HUES48 (cell line): ENCODE measurements around the gene SELENOO.
"Not testable (repeated sequence)": the region's sequence is repeated elsewhere in the genome, so short reads cannot be mapped to it uniquely, and the experiment has no call there.

Source experiments
- H3K27ac ChIP-seq: one replicate; pipeline ENCODE4 v1.7.0; 2013; ENCODE audit warnings: low read depth, low read length, inconsistent platforms
- H3K27me3 ChIP-seq: 2 replicates; pipeline ENCODE4 v1.6.1; 2013; ENCODE audit warnings: mild to moderate bottlenecking, low read length; ENCODE audit not compliant: control insufficient read depth, insufficient read depth
- H3K36me3 ChIP-seq: 2 replicates; pipeline ENCODE4 v1.6.1; 2013; ENCODE audit warnings: low read length; ENCODE audit not compliant: control insufficient read depth, insufficient read depth
- H3K4me1 ChIP-seq: 2 replicates; pipeline ENCODE4 v1.6.1; 2013; ENCODE audit warnings: mild to moderate bottlenecking, low read length; ENCODE audit not compliant: control insufficient read depth, insufficient read depth
- H3K4me3 ChIP-seq: 2 replicates; pipeline ENCODE4 v1.5.1; 2013; ENCODE audit warnings: mild to moderate bottlenecking, low read depth, low read length
- H3K9ac ChIP-seq: 2 replicates; pipeline ENCODE4 v1.6.1; 2013; ENCODE audit warnings: mild to moderate bottlenecking, low read depth, low read length, moderate library complexity
- H3K9me3 ChIP-seq: 2 replicates; pipeline ENCODE4 v1.6.1; 2013; ENCODE audit warnings: low read length; ENCODE audit not compliant: control insufficient read depth, insufficient read depth

SELENOO gene

DNA sequence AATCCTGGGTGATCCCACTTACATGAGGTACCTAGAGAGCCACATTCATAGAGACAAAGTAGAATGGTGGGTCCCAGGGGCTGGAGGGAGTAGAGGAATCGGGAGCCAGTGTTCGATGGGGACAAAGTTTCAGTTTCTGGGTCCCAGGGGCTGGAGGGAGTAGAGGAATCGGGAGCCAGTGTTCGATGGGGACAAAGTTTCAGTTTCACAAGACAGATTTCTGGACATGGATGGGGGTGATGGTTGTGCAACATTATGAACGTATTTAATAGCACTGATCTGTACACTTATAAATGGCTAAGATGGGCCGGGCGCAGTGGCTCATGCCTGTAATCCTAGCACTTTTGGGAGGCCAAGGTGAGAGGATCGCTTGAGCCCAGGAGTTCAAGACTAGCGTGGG, 4.2 kb downstream of the SELENOO start:
- peaks cover 28% of the 10 kb centered on the region for H3K36me3 ChIP-seq
- H3K4me1 ChIP-seq, H3K27me3 ChIP-seq, H3K27ac ChIP-seq, H3K9me3 ChIP-seq, H3K4me3 ChIP-seq, H3K9ac ChIP-seq: not testable (repeated sequence)

DNA sequence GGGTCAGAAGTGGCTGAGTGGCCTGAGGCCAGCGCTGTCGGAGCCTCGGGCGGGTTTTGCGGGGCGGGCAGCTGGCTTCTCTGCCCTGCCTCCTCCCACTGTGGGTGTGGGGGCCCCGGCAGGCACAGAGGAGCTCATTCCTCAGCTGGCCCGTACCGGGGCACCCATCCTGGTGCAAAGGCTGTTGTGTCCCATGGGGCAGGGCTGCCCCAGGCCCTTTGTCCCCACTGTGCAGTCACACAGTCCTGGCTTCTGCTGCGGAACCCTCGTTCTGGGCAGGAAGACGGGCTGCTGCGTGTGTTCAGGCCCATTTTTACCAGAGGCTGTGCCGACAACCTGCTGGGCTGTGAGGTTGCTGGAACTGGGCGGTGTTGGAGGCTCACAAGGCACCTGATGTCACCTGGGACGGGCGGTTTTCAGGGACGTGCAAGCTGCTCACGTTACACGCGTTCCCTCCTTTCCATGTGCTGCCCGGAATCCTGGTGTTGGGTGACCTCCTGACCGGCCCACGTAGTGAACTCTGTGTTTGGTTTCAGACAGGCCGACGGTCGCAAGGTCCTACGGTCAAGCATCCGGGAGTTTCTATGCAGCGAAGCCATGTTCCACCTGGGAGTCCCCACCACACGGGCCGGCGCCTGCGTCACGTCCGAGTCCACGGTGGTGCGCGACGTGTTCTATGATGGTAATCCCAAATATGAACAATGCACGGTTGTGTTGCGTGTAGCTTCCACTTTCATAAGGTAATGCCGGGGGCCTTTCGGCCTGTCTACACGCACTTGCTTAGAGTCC, 5.2 kb downstream of the SELENOO start:
- Histone ChIP-seq H3K36me3 (peaks cover 38% of the 10 kb centered on the region), H3K27ac (no peak overlapping the region), H3K4me1 (no peaks in the 10 kb centered on the region), H3K9me3 (no peaks in the 10 kb centered on the region), H3K9ac (no peak overlapping the region), H3K27me3 (no peaks in the 10 kb centered on the region), H3K4me3 (no peak overlapping the region)

DNA sequence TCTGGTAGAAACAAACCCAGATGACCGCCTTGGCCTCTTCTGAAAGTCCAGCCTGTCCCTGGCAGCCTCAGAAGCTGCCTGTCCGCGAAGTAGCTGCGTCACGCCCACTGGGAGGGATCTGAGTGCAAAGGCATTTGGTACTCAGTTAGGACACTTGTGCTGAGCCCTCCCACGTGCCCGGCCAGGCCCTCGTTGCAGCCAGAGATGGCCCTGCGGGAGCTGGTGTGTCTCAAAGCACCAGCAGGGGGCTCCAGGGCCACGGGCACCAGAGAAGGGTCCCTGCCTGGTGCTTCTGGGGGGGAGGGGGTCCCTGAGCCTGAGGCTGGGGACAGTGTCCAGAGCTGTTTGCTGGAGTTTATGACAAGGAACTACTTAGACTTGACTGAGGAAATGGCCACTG, 5.8 kb downstream of the SELENOO start:
- Histone ChIP-seq H3K9ac (no peak overlapping the region), H3K4me1 (no peaks in the 10 kb centered on the region), H3K36me3 (peaks cover 42% of the 10 kb centered on the region), H3K27me3 (no peaks in the 10 kb centered on the region), H3K9me3 (no peaks in the 10 kb centered on the region), H3K4me3 (no peak overlapping the region), H3K27ac (no peak overlapping the region)

DNA sequence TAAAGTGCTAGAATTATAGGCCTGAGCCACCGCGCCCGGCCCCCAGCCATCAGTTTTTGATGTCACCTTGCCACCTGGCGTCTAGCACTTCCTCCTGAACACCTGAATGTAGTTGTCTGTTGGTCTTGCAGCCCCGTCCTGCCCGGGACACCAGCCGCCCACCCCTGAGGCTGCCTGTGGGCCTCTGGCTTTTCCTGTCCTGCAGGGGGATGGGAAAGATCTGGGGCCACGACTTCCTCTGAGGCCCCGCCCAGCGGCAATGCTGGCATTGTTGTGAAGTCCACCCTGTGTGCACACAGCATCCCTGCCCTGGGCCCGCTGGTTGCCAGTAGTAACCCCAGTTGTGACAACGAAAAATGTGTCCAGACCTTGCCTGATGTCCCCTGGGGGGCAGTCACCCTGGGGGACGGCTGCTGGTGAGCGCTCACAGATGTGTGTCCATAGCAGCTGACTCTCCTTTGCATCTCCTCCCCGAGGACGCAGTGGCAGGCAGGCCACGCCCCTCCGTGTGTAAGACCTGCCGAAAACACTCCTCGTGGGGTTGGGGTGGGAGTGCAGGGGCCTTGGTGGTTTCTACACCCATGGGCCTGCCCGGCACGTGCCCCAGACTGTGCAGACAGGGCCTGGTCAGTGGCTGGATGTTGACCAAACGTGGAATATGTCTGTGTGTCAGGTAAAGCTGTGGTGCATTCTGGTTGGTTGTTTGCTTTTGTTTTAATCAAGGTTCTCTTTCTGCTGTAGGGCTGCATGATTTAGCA, 6.8 kb downstream of the SELENOO start:
- Histone ChIP-seq H3K27ac (no peak overlapping the region), H3K4me3 (no peak overlapping the region), H3K9me3 (no peaks in the 10 kb centered on the region), H3K27me3 (no peaks in the 10 kb centered on the region), H3K9ac (no peak overlapping the region), H3K36me3 (peaks cover 50% of the 10 kb centered on the region), H3K4me1 (no peaks in the 10 kb centered on the region)

DNA sequence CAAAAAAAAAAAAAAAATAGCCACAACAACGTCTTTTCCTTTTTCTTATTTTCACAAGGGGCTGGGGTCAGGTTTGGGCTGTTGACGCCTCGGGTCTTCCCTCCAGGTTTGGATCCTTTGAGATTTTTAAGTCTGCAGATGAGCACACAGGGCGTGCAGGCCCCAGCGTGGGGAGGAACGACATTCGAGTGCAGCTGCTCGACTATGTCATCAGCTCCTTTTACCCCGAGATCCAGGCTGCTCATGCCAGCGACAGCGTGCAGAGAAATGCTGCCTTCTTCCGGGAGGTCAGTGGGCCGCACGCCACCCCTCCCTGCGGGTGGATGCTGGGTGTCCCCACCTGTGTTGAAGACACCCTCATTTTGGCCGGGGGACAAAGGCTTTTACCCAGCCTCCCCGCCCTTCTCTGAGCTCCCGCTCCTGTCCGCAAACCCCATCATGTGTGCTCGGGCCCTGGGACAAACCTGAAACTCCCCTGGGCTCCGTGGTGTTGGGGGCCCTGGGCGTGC, 7.7 kb downstream of the SELENOO start:
- Histone ChIP-seq H3K4me3 (no peak overlapping the region), H3K36me3 (peaks cover 51% of the 10 kb centered on the region), H3K4me1 (no peaks in the 10 kb centered on the region), H3K27me3 (no peaks in the 10 kb centered on the region), H3K9me3 (no peaks in the 10 kb centered on the region), H3K9ac (no peak overlapping the region), H3K27ac (no peak overlapping the region)

DNA sequence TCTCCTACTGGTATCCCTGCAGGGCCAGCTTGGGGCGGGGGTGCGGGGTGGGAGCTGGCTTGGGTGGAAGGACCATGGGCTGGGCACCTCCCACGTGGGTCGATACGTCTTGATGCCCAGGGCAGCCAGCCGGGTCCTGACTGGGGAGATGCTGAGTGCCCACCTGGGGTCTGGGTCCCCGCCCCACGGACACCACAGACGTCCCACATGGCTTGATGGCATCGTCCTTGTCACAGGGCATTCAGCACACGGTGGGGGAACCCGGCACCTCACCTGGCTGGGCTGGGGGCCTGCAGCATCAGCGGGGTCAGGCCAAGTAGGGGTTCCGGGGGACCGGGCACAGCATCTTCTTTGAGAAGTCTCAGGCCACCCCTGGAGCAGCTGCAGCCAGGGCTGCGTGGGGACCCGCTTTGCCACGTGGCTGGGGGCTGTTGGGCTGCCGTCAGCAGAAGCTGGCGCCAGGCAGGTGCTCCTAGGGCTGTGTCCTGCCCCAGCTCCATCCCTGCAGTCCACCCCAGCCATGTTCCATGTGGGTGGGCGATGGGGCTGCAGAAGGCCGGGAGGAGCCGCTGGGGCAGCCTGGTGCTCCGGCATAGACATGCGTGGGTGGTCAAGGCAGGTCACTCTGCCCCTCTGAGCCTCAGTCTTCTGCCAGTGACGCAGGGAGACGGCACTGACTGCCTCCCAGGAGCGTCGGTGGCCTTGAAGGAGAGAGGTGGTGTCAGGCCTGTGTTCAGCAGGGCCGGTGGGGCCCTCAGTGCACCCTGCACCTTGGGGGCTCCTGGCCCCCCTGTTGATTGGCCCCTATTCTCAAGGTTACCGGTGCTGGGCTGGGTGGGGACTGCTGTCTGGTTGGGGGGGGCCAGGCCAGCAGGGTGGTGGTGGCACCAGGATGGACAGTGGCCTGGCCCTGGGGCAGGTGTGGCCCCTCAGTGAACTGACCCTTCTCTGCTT, 8.4 kb downstream of the SELENOO start:
- Histone ChIP-seq H3K27ac (no peak overlapping the region), H3K4me1 (no peaks in the 10 kb centered on the region), H3K4me3 (no peak overlapping the region), H3K27me3 (no peaks in the 10 kb centered on the region), H3K9me3 (no peaks in the 10 kb centered on the region), H3K36me3 (peaks cover 54% of the 10 kb centered on the region), H3K9ac (no peak overlapping the region)

DNA sequence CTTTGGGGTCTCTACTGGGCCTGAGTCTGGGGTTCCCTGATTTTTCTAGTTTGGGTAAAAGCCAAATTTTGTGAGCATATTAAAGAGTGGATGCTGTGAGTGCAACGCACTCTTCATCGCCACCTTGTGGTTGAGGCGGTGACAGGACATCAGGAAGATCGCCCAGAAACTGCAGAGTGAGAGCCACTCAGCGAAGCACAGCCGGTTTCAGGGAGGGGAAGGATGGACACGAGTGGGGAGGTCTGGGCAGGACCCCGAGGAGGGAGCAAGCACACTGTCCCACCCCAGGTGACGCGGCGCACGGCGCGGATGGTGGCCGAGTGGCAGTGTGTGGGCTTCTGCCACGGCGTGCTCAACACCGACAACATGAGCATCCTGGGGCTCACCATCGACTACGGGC, 9.1 kb downstream of the SELENOO start:
- Histone ChIP-seq H3K27me3 (no peaks in the 10 kb centered on the region), H3K9me3 (no peaks in the 10 kb centered on the region), H3K4me1 (no peaks in the 10 kb centered on the region), H3K27ac (no peak overlapping the region), H3K9ac (no peak overlapping the region), H3K36me3 (peaks cover 57% of the 10 kb centered on the region), H3K4me3 (no peak overlapping the region)

DNA sequence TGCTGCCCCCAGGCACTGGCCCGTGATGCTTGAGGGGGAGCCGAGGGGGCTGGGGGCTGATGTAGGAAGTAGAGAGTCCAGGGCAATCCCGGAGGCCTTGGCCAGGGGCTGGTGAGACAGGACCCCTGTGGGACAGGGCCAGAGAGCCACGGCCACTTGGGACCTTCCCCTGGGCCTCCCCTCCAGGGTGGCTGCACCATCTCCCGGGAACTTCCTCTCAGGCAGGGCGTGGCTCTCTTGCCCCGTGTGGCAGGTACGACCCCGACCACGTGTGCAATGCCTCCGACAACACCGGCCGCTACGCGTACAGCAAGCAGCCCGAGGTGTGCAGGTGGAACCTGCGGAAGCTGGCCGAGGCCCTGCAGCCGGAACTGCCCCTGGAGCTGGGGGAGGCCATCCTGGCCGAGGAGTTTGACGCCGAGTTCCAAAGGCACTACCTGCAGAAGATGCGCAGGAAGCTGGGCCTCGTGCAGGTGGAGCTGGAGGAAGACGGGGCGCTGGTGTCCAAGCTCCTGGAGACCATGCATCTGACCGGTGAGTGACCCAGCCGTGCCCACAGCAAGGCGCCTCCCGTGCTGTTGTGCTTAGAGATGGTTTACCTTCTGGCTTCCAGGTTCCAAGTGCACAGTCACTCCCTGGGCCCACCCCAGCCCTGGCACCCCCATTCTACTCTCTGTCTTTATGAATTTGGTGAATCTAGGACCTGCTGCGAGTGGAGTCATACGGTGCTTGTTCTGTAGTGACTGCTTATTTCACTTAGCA, 9.7 kb downstream of the SELENOO start:
- Histone ChIP-seq H3K36me3 (peaks cover 63% of the 10 kb centered on the region), H3K9ac (no peak overlapping the region), H3K9me3 (no peaks in the 10 kb centered on the region), H3K27me3 (no peaks in the 10 kb centered on the region), H3K27ac (no peak overlapping the region), H3K4me3 (no peak overlapping the region), H3K4me1 (no peaks in the 10 kb centered on the region)

DNA sequence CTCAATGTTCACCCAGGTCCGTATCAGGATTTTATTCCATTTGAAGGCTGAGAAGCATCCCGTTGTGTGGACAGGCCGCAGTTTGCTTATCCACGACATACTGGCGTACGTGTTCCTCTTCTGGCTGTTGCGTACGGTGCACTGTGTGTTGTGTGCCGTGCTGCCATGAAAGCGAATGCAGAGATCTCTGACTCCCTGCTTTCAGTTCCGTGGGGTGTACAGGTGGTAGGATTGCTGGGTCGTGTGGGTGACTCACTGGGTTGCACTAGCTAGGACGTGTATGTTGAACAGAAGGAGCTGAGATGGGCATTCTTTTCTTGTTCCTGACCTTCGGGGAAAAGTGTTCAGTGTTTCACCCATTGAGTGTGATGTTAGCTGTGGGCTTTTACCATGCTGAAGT, 10.3 kb downstream of the SELENOO start:
- H3K27me3 ChIP-seq, result no peaks in the 10 kb centered on the region
- H3K9me3 ChIP-seq, result no peaks in the 10 kb centered on the region
- H3K9ac ChIP-seq, result no peak overlapping the region
- H3K4me3 ChIP-seq, result no peak overlapping the region
- no peaks in the 10 kb centered on the region for H3K4me1 ChIP-seq
- no peak overlapping the region for H3K27ac ChIP-seq
- peaks cover 66% of the 10 kb centered on the region for H3K36me3 ChIP-seq

DNA sequence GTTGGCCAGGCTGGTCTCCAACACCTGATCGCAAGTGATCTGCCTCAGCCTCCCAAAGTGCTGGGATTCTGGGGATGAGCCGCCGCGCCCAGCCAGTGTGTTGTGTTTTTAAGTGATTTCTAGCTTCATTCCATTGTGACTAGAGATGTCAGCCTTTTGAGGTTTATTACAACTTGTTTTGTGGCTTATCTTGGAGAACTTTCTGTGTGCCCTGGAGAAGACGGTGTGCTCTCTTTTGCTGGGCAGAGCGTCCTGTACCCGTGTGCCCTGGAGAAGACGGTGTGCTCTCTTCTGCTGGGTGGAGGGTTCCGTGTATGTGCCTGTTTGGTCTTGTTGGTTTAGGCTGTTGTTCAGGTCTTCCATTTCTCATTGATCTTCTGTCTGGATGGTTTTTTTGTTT, 12.5 kb downstream of the SELENOO start:
- Histone ChIP-seq H3K4me1 (no peaks in the 10 kb centered on the region), H3K36me3 (peaks cover 76% of the 10 kb centered on the region), H3K4me3 (no peak overlapping the region), H3K27ac (no peak overlapping the region), H3K9ac (no peak overlapping the region), H3K27me3 (no peaks in the 10 kb centered on the region), H3K9me3 (no peaks in the 10 kb centered on the region)
